HepG2 (cell line): Measurements from ENCODE around the gene GRIK1. TPM values are rescaled to one million over a fixed set of nuclear protein-coding genes. Genes with fewer than 3 reads are reported as not detected.

Source experiments
- ATAC-seq: fragments of 200-7000 bp; cut with Tn5 transposase; 3 replicates; pipeline ENCODE4 v1.9.1; 2020; ENCODE audit warnings: mild to moderate bottlenecking, moderate library complexity
- BruUV-seq: library from RNA; stranded (reverse); fragments of 400-500 nt; replicated peaks from 2 replicates; lab custom pipeline; 2021; lab: Mats Ljungman, UMichigan
- CTCF ChIA-PET: fragments of 300-600 bp; formaldehyde crosslinking; extraction: SDS; loops from one replicate; lab custom pipeline; 2021; ENCODE audit warnings: low total read pairs, inconsistent platforms, low intra/inter-chr PET ratio; lab: Yijun Ruan, JAX
- POLR2A ChIA-PET: fragments of 350-600 bp; sonication (Branson Sonifier 250); formaldehyde crosslinking; loops from one replicate; lab custom pipeline; 2020; ENCODE audit warnings: antibody characterized with exemption, inconsistent platforms; lab: Yijun Ruan, JAX
- DNase-seq: peaks from one replicate; pipeline ENCODE4 v3.0.0-alpha.2; 2015; ENCODE audit warnings: low spot score
- FAIRE-seq: peaks from 3 replicates; lab custom pipeline; 2011; peaks lifted over from hg19 to GRCh38; lab: Jason Lieb, UNC
- H2AFZ ChIP-seq: one replicate; pipeline ENCODE4 v1.6.1; 2011; ENCODE audit warnings: low read length, inconsistent platforms
- H3K27ac ChIP-seq: fragments of 300-600 bp; 3 replicates; pipeline ENCODE4 v1.8.0; 2011; ENCODE audit warnings: mixed run types, mild to moderate bottlenecking, mixed read lengths, low read length, inconsistent platforms; ENCODE audit not compliant: insufficient read depth; ENCODE audit errors: extremely low read length
- H3K27me3 ChIP-seq, 2 experiments: fragments of 200-600 bp in 1 of 2; 2 replicates in 1 of 2; 3 replicates in 1 of 2; pipeline versions ENCODE4 v1.6.0 to v1.8.0; 2011; ENCODE audit warnings: low read length in 2 of 2, mild to moderate bottlenecking in 2 of 2, moderate library complexity in 2 of 2, inconsistent platforms in 1 of 2; ENCODE audit not compliant: insufficient read depth in 2 of 2, control insufficient read depth in 1 of 2
- H3K36me3 ChIP-seq, 2 experiments: fragments of 200-600 bp in 1 of 2; replicated peaks in 1 of 2; 2 replicates in 1 of 2; 3 replicates in 1 of 2; pipeline versions ENCODE4 v1.5.1 to v1.8.0; 2011; ENCODE audit warnings: low read length in 2 of 2, inconsistent platforms in 1 of 2; ENCODE audit not compliant: insufficient read depth in 2 of 2, control insufficient read depth in 1 of 2
- H3K4me1 ChIP-seq: 2 replicates; pipeline ENCODE4 v1.5.1; 2012; ENCODE audit warnings: low read length, inconsistent platforms; ENCODE audit not compliant: insufficient read depth
- H3K4me2 ChIP-seq: 2 replicates; pipeline ENCODE4 v1.6.0; 2011; ENCODE audit warnings: low read depth, low read length, inconsistent platforms
- H3K4me3 ChIP-seq, 3 experiments: fragments of 200-600 bp in 1 of 3; sonication (generic), shearing (Covaris generic) in 1 of 3; replicated peaks in 1 of 3; 2 replicates each; pipeline ENCODE4 v1.5.1; 2011 to 2016; ENCODE audit warnings: low read length in 3 of 3, inconsistent platforms in 2 of 3, low read depth in 2 of 3, mild to moderate bottlenecking in 2 of 3, control low read depth in 1 of 3, mixed read lengths in 1 of 3; ENCODE audit not compliant: insufficient read depth in 1 of 3
- H3K79me2 ChIP-seq: one replicate; pipeline ENCODE4 v1.6.1; 2011; ENCODE audit warnings: low read length, inconsistent platforms; ENCODE audit not compliant: insufficient read depth
- H3K9ac ChIP-seq: 2 replicates; pipeline ENCODE4 v1.6.0; 2011; ENCODE audit warnings: mild to moderate bottlenecking, low read depth, low read length, inconsistent platforms; ENCODE audit not compliant: insufficient read depth
- H3K9me3 ChIP-seq: 2 replicates; pipeline ENCODE4 v1.5.1; 2012; ENCODE audit warnings: mild to moderate bottlenecking, low read length
- H4K20me1 ChIP-seq: 2 replicates; pipeline ENCODE4 v1.6.0; 2011; ENCODE audit warnings: inconsistent platforms, mild to moderate bottlenecking, low read length, moderate library complexity; ENCODE audit not compliant: insufficient read depth
- JARID2 ChIP-seq: sonication (generic); formaldehyde crosslinking; IDR thresholded peaks from 2 replicates; pipeline ENCODE4 v1.8.1; 2023; ENCODE audit warnings: missing genetic modification reagents, inconsistent platforms; ENCODE audit not compliant: insufficient replicate concordance
- MYNN ChIP-seq: sonication (generic); formaldehyde crosslinking; IDR thresholded peaks from 2 replicates; pipeline ENCODE4 v1.4.0; 2020; ENCODE audit warnings: mild to moderate bottlenecking, low read depth, missing genetic modification reagents
- SUZ12 ChIP-seq: fragments of 150-350 bp; IDR thresholded peaks from 2 replicates; pipeline ENCODE4 v1.6.1; 2014; ENCODE audit warnings: low read depth, low read length
- U2AF1 ChIP-seq: fragments of 200-400 bp; formaldehyde crosslinking; optimal IDR thresholded peaks from 2 replicates; pipeline ENCODE3; 2017; ENCODE audit warnings: mild to moderate bottlenecking, low read depth, low read length
- ZFP37 ChIP-seq: sonication (generic); formaldehyde crosslinking; IDR thresholded peaks from 2 replicates; pipeline ENCODE4 v1.4.0; 2020; ENCODE audit warnings: missing genetic modification reagents, borderline replicate concordance
- ZNF326 ChIP-seq: sonication (generic); formaldehyde crosslinking; IDR thresholded peaks from 2 replicates; pipeline ENCODE4 v1.4.0; 2020; ENCODE audit warnings: missing genetic modification reagents, borderline replicate concordance
- ZNF382 ChIP-seq: sonication (generic); formaldehyde crosslinking; IDR thresholded peaks from 2 replicates; pipeline ENCODE4 v1.5.0; 2020; ENCODE audit warnings: missing genetic modification reagents, mild to moderate bottlenecking, borderline replicate concordance
- ZNF607 ChIP-seq: sonication (generic); formaldehyde crosslinking; IDR thresholded peaks from 2 replicates; pipeline ENCODE4 v1.5.1; 2020; ENCODE audit warnings: missing genetic modification reagents, mild to moderate bottlenecking, borderline replicate concordance
- WGBS: methylation state at CpG from one replicate; pipeline ENCODE4 v1.1.6; 2017; ENCODE audit warnings: low lambda C conversion rate; 5-methylcytosine and 5-hydroxymethylcytosine counted together
- in situ Hi-C: cut with HindIII; loops from 2 replicates; pipeline ENCODE4 v1.10.0; 2017; ENCODE audit warnings: low pct_unique_long_range_greater_than_20kb; ENCODE audit not compliant: extremely low pct_ligation_motif_present
- intact Hi-C: fragments of 100-400 bp; cut with micrococcal nuclease; formaldehyde crosslinking; loops from one replicate; pipeline ENCODE4 v1.10.0; 2022; ENCODE audit not compliant: unreplicated experiment
- polyA plus RNA-seq, 8 experiments: library from polyadenylated mRNA; depleted of rRNA in 3 of 8; stranded (reverse) in 7 of 8; unstranded in 1 of 8; fragments of >200 nt; fragmentation: Illumina TruSeq in 4 of 8; extraction: Trizol in 4 of 8; gene quantifications; 2 replicates each; pipeline versions ENCODE4 v1.2.1 to v1.2.3, GENCODE V29; 2011 to 2016; ENCODE audit warnings: low read depth in 4 of 8, missing spikeins in 1 of 8, mixed read lengths in 1 of 8; ENCODE audit not compliant: insufficient read depth in 1 of 8
- total RNA-seq, 5 experiments: library from RNA; depleted of rRNA; stranded (reverse); fragments of >200 nt; fragmentation: Illumina TruSeq; extraction: Trizol; gene quantifications; 2 replicates each; pipeline ENCODE4 v1.2.3, GENCODE V29; 2016; ENCODE audit warnings: low read depth in 1 of 5
- TF ChIP-seq, protein P1 (sequence below): sonication (generic); formaldehyde crosslinking; IDR thresholded peaks from 2 replicates; pipeline ENCODE4 v1.4.0; 2020; ENCODE audit warnings: low read depth, missing genetic modification reagents
- TF ChIP-seq, protein P2 (sequence below): sonication (generic); formaldehyde crosslinking; IDR thresholded peaks from 2 replicates; pipeline ENCODE4 v1.8.0; 2022; ENCODE audit warnings: missing genetic modification reagents, mild to moderate bottlenecking, moderate library complexity, borderline replicate concordance

Gene GRIK1
- total and polyA plus RNA-seq, 2 of the 13 experiments (the other 11 are each of a cell fraction or from before 2014, with no cell fraction given), result not detected

DNA sequence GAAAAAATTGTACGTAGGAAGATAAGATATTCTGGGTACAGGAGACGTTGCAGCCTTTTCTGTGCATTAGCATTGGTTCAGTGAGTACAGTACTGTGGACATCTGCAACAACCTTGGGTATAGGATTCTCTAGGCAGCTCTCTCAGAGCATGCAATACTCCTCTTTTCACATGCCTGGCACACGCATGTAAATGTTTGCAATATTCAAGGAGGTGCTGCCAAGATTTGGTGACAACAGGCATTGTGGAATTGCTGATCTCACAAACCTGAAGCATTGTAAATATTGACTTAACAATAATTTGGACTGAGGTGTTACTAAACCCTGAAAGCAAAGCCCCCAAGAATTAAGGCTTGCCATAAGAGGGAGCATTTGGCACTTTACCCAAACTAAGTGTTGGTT, 126.8 kb downstream of the GRIK1 start:
- H3K79me2 ChIP-seq, result no peaks in the 10 kb centered on the region
- POLR2A ChIA-PET, result no interaction called here
- no peak overlapping the region for H3K9ac ChIP-seq
- no peak for FAIRE-seq
- in situ Hi-C loops, result no loop called here
- H2AFZ ChIP-seq, result no peak overlapping the region
- no peaks in the 10 kb centered on the region for H3K27me3 ChIP-seq
- intact Hi-C loops, result no loop called here
- no peaks in the 10 kb centered on the region for H3K4me1 ChIP-seq
- no peak overlapping the region for H3K4me3 ChIP-seq
- no TSS peak for BruUV-seq
- TF ChIP-seq SUZ12 (no peak), MYNN (no peak), ZFP37 (CRISPR knock-in tag) (no peak), JARID2 (CRISPR knock-in tag) (no peak), U2AF1 (no peak), ZNF382 (no peak), ZNF607 (CRISPR knock-in tag) (no peak), ZNF326 (CRISPR knock-in tag) (no peak)
- TF ChIP-seq, protein P1, sequence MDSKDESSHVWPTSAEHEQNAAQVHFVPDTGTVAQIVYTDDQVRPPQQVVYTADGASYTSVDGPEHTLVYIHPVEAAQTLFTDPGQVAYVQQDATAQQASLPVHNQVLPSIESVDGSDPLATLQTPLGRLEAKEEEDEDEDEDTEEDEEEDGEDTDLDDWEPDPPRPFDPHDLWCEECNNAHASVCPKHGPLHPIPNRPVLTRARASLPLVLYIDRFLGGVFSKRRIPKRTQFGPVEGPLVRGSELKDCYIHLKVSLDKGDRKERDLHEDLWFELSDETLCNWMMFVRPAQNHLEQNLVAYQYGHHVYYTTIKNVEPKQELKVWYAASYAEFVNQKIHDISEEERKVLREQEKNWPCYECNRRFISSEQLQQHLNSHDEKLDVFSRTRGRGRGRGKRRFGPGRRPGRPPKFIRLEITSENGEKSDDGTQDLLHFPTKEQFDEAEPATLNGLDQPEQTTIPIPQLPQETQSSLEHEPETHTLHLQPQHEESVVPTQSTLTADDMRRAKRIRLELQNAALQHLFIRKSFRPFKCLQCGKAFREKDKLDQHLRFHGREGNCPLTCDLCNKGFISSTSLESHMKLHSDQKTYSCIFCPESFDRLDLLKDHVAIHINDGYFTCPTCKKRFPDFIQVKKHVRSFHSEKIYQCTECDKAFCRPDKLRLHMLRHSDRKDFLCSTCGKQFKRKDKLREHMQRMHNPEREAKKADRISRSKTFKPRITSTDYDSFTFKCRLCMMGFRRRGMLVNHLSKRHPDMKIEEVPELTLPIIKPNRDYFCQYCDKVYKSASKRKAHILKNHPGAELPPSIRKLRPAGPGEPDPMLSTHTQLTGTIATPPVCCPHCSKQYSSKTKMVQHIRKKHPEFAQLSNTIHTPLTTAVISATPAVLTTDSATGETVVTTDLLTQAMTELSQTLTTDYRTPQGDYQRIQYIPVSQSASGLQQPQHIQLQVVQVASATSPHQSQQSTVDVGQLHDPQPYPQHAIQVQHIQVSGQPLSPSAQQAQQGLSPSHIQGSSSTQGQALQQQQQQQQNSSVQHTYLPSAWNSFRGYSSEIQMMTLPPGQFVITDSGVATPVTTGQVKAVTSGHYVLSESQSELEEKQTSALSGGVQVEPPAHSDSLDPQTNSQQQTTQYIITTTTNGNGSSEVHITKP (CRISPR knock-in tag), result no peak
- TF ChIP-seq, protein P2, sequence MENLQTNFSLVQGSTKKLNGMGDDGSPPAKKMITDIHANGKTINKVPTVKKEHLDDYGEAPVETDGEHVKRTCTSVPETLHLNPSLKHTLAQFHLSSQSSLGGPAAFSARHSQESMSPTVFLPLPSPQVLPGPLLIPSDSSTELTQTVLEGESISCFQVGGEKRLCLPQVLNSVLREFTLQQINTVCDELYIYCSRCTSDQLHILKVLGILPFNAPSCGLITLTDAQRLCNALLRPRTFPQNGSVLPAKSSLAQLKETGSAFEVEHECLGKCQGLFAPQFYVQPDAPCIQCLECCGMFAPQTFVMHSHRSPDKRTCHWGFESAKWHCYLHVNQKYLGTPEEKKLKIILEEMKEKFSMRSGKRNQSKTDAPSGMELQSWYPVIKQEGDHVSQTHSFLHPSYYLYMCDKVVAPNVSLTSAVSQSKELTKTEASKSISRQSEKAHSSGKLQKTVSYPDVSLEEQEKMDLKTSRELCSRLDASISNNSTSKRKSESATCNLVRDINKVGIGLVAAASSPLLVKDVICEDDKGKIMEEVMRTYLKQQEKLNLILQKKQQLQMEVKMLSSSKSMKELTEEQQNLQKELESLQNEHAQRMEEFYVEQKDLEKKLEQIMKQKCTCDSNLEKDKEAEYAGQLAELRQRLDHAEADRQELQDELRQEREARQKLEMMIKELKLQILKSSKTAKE, result no peak
- no peak overlapping the region for H3K27ac ChIP-seq
- DNase-seq, result no peak
- ATAC-seq, result no peak
- CTCF ChIA-PET, result no interaction called here
- no peak overlapping the region for H3K4me2 ChIP-seq
- WGBS, result 0% methylated on average over 3 of the region's 3 CpGs
- H3K9me3 ChIP-seq, result no peaks in the 10 kb centered on the region
- no peaks in the 10 kb centered on the region for H4K20me1 ChIP-seq
- no peaks in the 10 kb centered on the region for H3K36me3 ChIP-seq
